Osteocyte (in vitro differentiated cells): Measurements from ENCODE around the gene RAB17. TPM values are rescaled to one million over a fixed set of nuclear protein-coding genes. Genes with fewer than 3 reads are reported as not detected.

Source experiments
- DNase-seq: peaks from one replicate; pipeline ENCODE4 v3.0.0; 2021; ENCODE audit warnings: mixed read lengths; ENCODE audit not compliant: unreplicated experiment; ENCODE audit errors: extremely low spot score
- H3K27ac Mint-ChIP-seq: one replicate; pipeline ENCODE4 v1.8.0; 2021; ENCODE audit warnings: mild to moderate bottlenecking, mixed read lengths; ENCODE audit not compliant: unreplicated experiment
- H3K27me3 Mint-ChIP-seq: one replicate; pipeline ENCODE4 v1.8.0; 2021; ENCODE audit warnings: mixed read lengths; ENCODE audit not compliant: unreplicated experiment
- H3K36me3 Mint-ChIP-seq: one replicate; pipeline ENCODE4 v1.8.0; 2021; ENCODE audit warnings: mixed read lengths; ENCODE audit not compliant: unreplicated experiment
- H3K4me1 Mint-ChIP-seq: one replicate; pipeline ENCODE4 v1.8.0; 2021; ENCODE audit warnings: mixed read lengths; ENCODE audit not compliant: unreplicated experiment
- H3K4me3 Mint-ChIP-seq: one replicate; pipeline ENCODE4 v1.8.0; 2021; ENCODE audit warnings: mild to moderate bottlenecking, moderate library complexity, mixed read lengths; ENCODE audit not compliant: unreplicated experiment
- H3K9me3 Mint-ChIP-seq: one replicate; pipeline ENCODE4 v1.8.0; 2021; ENCODE audit warnings: mixed read lengths; ENCODE audit not compliant: unreplicated experiment
- CTCF ChIP-seq: fragments of 200-600 bp; sonication (generic); IDR thresholded peaks from 2 replicates; pipeline ENCODE4 v1.5.0; 2021; ENCODE audit warnings: antibody characterized with exemption, mild to moderate bottlenecking, moderate library complexity
- total RNA-seq: library from RNA; stranded (reverse); gene quantifications from 2 replicates; pipeline ENCODE4 v1.2.1, GENCODE V29; 2021

Gene RAB17
- total RNA-seq, 1 donor from 2014 or later, result 5.2 TPM

GRCh38 chr2:237616734-237617586 is 26.4 kb upstream of the RAB17 start:
- Mint-ChIP-seq H3K4me1 (peaks cover 34% of the 10 kb centered on the region), H3K27ac (peak overlapping the region; percentile 95), H3K4me3 (no peak overlapping the region), H3K36me3 (no peaks in the 10 kb centered on the region), H3K9me3 (no peaks in the 10 kb centered on the region), H3K27me3 (no peaks in the 10 kb centered on the region)
- no peak for TF ChIP-seq CTCF
- no peak for DNase-seq

- H3K4me3 Mint-ChIP-seq, result no peak overlapping the region
- no peak for DNase-seq
- H3K27ac Mint-ChIP-seq, result peak overlapping the region; percentile 95
- no peaks in the 10 kb centered on the region for H3K27me3 Mint-ChIP-seq
- no peaks in the 10 kb centered on the region for H3K36me3 Mint-ChIP-seq
- H3K4me1 Mint-ChIP-seq, result peaks cover 34% of the 10 kb centered on the region
- no peak for TF ChIP-seq CTCF
- no peaks in the 10 kb centered on the region for H3K9me3 Mint-ChIP-seq
Measured at GRCh38 chr2:237616373-237616733, 25.8 kb upstream of the RAB17 start.

GRCh38 chr2:237615631-237616249 is 25.2 kb upstream of the RAB17 start:
- no peaks in the 10 kb centered on the region for H3K9me3 Mint-ChIP-seq
- H3K27ac Mint-ChIP-seq, result peak overlapping the region; percentile 95
- no peaks in the 10 kb centered on the region for H3K27me3 Mint-ChIP-seq
- no peak overlapping the region for H3K4me3 Mint-ChIP-seq
- no peak for DNase-seq
- peaks cover 34% of the 10 kb centered on the region for H3K4me1 Mint-ChIP-seq
- H3K36me3 Mint-ChIP-seq, result no peaks in the 10 kb centered on the region
- no peak for TF ChIP-seq CTCF

- DNase-seq, result no peak
- no peak overlapping the region for H3K4me3 Mint-ChIP-seq
- H3K9me3 Mint-ChIP-seq, result no peaks in the 10 kb centered on the region
Measured at GRCh38 chr2:237614151-237614720, 23.7 kb upstream of the RAB17 start.

More at GRCh38 chr2:237614151-237614720, 23.7 kb upstream of the RAB17 start:
- Mint-ChIP-seq H3K4me1 (peaks cover 34% of the 10 kb centered on the region), H3K27ac (no peak overlapping the region), H3K36me3 (no peaks in the 10 kb centered on the region), H3K27me3 (no peaks in the 10 kb centered on the region)
- no peak for TF ChIP-seq CTCF
